ENCODE data around the gene SYT9. TPM values are rescaled to one million over a fixed set of nuclear protein-coding genes. Genes with fewer than 3 reads are reported as not detected.
"Not testable (repeated sequence)": the region's sequence is repeated elsewhere in the genome, so short reads cannot be mapped to it uniquely, and the experiment has no call there.

The SYT9 gene
- total RNA-seq, 1 donor from 2014 or later = not detected

- intact Hi-C loops (cut with micrococcal nuclease) = no loop called here
Observed at GRCh38 chr11:7332962-7333361, 81.3 kb downstream of the SYT9 start.

- intact Hi-C loops (cut with micrococcal nuclease) = not testable (repeated sequence)
Observed at GRCh38 chr11:7335442-7335841, 83.7 kb downstream of the SYT9 start.

GRCh38 chr11:7341551-7341950, 89.8 kb downstream of the SYT9 start:
- intact Hi-C loops (cut with micrococcal nuclease) = no loop called here

DNA sequence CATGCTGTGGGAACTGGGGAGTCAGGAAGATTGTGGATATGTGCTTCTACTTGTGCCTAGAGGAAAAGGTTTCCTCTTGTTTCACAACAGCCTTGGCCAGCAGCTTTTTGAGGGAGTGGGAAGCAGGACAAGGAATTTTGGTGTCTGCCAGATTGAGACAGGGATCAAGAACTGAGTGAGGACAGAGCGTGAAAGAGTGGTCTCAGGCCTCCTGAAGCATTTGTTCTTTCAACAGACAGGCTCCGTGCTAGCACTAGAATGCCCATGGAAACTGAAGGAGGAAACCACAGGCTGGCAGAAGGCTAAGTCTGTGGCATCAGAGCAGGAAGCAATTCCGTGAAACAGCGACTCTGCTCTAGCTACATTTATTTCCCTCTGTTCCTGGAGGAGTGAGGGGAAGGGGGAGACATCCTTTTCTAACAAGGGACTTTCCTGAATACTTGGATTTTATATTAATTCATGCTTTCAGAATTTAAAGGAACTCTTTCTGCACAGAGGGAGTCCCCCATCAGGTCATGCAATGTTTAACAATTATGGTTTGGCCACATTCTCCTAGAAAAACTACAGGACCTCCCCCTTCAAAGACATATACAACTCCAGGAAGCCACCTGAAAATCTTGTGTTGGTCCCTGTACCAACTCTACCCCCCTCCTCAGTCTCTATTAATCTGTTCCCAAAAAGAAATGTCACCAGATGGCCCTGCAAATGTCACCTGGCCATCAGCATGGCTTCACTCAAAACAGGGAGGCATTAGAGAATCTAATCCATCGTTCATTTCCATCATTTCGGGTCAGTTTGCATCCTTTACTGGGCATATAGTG, 96.1 kb downstream of the SYT9 start:
- intact Hi-C loops (cut with micrococcal nuclease) = no loop called here

GRCh38 chr11:7348432-7349304, 97.0 kb downstream of the SYT9 start:
- intact Hi-C loops (cut with micrococcal nuclease) = no loop called here

- intact Hi-C loops (cut with micrococcal nuclease) = loop anchor here (10.0 kb wide), 1 partner anchor 344 kb away; no protein-coding TSS in a partner anchor
Observed at GRCh38 chr11:7351228-7351627, 99.5 kb downstream of the SYT9 start.

- intact Hi-C loops (cut with micrococcal nuclease) = loop anchor here (1.0 to 10.0 kb wide), 3 partner anchors 89 to 342 kb away; no protein-coding TSS in a partner anchor
Observed at GRCh38 chr11:7353100-7353499, 101.4 kb downstream of the SYT9 start.

- intact Hi-C loops (cut with micrococcal nuclease) = no loop called here
Observed at GRCh38 chr11:7364660-7365059, 113.0 kb downstream of the SYT9 start.

DNA sequence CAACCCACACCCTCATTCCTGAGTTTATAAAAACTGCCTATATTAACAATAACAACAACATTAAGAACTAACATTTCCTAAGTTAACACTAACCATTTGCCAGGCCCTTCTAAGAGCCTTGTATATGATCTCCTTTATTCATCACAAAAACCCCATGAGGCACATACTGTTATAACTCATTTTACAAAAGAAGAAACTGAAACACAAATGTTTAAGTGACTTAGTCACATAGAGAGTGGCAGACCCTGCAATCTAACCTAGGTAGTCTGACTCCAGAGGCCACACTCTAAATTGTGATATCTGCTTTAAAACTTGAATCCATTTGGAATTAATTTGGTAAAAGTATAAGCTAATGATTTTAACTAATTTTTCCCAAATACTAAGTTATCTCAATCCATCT, 116.1 kb downstream of the SYT9 start:
- intact Hi-C loops (cut with micrococcal nuclease) = no loop called here

GRCh38 chr11:7376386-7376785, 124.7 kb downstream of the SYT9 start:
- intact Hi-C loops (cut with micrococcal nuclease) = no loop called here

- intact Hi-C loops (cut with micrococcal nuclease) = no loop called here
Observed at GRCh38 chr11:7381937-7382336, 130.2 kb downstream of the SYT9 start.

- intact Hi-C loops (cut with micrococcal nuclease) = no loop called here
Observed at GRCh38 chr11:7383406-7383805, 131.7 kb downstream of the SYT9 start.

DNA sequence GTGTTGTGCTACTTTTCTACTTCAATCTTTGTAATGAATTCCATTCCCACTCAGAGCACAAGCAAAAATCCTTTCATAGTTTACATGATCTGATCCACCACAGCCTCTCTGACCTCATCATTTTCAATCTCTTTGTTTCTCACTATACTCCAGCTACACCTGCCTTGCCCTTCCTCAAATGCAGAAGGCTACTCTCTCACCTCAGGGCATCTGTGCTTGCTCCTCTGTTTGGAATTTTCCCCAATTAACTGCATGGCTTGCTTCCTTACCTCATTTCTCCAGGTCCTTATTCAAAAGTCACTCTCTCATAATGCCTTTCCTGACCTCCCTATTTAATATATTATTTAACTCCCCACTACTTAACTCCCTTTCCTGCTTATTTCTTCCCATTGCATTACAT, 133.0 kb downstream of the SYT9 start:
- intact Hi-C loops (cut with micrococcal nuclease) = no loop called here

GRCh38 chr11:7385532-7385931, 133.8 kb downstream of the SYT9 start:
- intact Hi-C loops (cut with micrococcal nuclease) = no loop called here

DNA sequence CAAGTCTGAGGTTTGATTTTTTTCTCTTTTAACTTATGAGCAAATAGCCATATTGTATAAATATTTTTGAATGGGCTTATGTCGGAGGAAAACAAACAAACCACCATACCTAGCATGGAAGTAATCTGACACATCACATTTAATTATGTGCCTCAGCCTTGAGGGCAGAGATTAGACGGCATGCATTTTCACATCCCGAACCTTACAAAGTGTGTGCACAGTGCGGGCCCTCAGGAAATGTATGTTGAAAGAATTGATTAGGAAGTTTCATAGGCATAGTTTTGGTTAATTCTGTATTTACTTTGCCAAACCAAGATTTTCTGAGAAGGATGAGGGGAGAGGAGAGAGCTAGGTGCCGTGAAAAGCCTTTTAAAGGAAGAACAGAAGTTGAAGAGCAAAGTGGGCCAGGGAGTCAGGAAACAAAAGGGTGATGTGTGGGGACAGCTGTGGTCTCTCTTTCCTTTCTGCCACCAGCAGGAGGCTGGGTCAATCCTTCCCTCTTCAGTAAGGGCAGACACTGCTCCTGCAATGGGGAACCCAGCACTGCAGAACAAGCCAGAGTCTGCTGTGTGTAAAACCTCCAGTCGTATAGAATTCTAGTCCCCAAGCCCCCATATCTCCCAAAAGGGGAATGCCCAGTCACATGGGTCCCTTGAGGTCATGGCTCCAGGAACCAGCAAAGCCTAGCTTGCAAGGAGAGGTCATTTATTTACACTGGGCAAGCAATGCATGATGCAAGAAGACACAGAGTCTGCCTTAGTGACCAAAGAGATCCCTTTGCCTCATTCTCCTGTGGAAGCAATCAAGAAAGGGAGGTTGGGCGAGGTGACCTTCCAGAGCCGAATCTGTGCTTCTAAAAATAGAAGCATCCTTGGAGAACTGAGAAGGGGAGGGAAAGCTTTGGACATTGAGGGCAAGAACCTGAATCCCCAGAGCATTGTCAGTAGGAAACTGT, 162.5 kb downstream of the SYT9 start:
- intact Hi-C loops (cut with micrococcal nuclease) = no loop called here

GRCh38 chr11:7414973-7415817, 163.5 kb downstream of the SYT9 start:
- intact Hi-C loops (cut with micrococcal nuclease) = no loop called here

DNA sequence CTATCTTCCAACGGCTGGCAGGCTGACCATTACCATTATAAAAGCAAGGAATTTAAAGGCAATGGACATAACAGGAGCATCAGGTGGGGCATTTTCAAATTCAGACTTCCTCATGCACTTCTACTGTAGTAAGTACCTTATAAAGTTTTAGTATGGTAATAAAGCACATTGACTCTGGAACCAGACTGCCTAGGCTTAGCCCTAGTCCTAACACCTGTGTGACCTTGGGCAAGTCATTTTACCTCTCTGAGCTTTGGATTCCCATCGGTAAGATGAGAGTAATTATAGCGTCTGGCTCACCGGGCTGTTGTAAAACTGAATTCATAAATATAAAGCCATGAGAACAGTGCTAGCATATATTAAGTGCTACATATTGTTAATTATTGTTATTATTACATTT, 164.4 kb downstream of the SYT9 start:
- intact Hi-C loops (cut with micrococcal nuclease) = no loop called here

GRCh38 chr11:7417328-7417727, 165.6 kb downstream of the SYT9 start:
- intact Hi-C loops (cut with micrococcal nuclease) = no loop called here

- intact Hi-C loops (cut with micrococcal nuclease) = no loop called here
Observed at GRCh38 chr11:7418061-7418460, 166.4 kb downstream of the SYT9 start.

- intact Hi-C loops (cut with micrococcal nuclease) = no loop called here
Observed at GRCh38 chr11:7418906-7419305, 167.2 kb downstream of the SYT9 start.
